HFFc6 (cell line): Measurements from ENCODE around the gene NUMBL. TPM values are rescaled to one million over a fixed set of nuclear protein-coding genes. Genes with fewer than 3 reads are reported as not detected.

Experiments
- DNase-seq: peaks from one replicate; pipeline ENCODE4 v3.0.0-alpha.2; 2018
- H3K27ac Mint-ChIP-seq: 2 replicates; pipeline ENCODE4 v1.8.0; 2020; ENCODE audit warnings: mild to moderate bottlenecking, mixed read lengths
- H3K27me3 Mint-ChIP-seq: 2 replicates; pipeline ENCODE4 v1.8.0; 2021; ENCODE audit warnings: mild to moderate bottlenecking, moderate library complexity, mixed read lengths; ENCODE audit not compliant: insufficient read depth
- H3K36me3 Mint-ChIP-seq: 2 replicates; pipeline ENCODE4 v1.8.0; 2021; ENCODE audit warnings: low read depth, mixed read lengths
- H3K4me1 Mint-ChIP-seq: 2 replicates; pipeline ENCODE4 v1.8.0; 2020; ENCODE audit warnings: low read depth, mixed read lengths
- H3K4me3 Mint-ChIP-seq: 2 replicates; pipeline ENCODE4 v1.8.0; 2020; ENCODE audit warnings: mild to moderate bottlenecking, moderate library complexity, mixed read lengths
- H3K9me3 Mint-ChIP-seq: 2 replicates; pipeline ENCODE4 v1.8.0; 2020; ENCODE audit warnings: mild to moderate bottlenecking, mixed read lengths
- total RNA-seq, 6 experiments: library from RNA; stranded (reverse); fragmentation: NEBNext Ultra II Directional; extraction: Animal tissue kit (Norgen Biotek cat#: 25700); gene quantifications; 2 replicates in 1 of 6; 3 replicates in 5 of 6; pipeline ENCODE4 v1.2.3, GENCODE V29; 2021
- TF ChIP-seq, protein P1 (sequence below): fragments of 200-600 bp; sonication (generic); IDR thresholded peaks from 2 replicates; pipeline ENCODE4 v1.5.0; 2021; ENCODE audit warnings: antibody characterized with exemption, mild to moderate bottlenecking

NUMBL gene
- total RNA-seq, 6 experiments from 2014 or later, result 49.1 to 58.3 (median 53.6) TPM

DNA sequence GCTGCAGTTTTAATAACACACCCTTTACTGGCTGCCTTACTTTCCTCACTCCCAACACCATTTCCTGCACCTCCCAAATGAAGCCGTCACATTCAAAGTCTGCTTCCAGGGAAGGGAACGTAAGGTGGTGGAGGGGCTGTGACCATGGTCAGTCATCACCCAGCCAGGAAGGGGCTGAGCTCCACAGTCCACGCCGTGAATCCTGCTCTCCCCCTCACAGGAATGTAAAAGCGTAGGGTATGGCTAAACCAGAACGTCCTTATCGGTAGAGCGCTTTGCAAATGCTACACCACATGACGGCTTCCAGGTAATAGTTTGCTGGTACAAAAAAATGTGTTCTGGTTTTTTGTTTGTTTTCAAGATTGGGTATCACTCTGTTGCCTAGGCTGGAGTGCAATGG, 7.0 kb downstream of the NUMBL start:
- H3K4me1 Mint-ChIP-seq, result no peaks in the 10 kb centered on the region
- no peak overlapping the region for H3K4me3 Mint-ChIP-seq
- TF ChIP-seq, protein P1, sequence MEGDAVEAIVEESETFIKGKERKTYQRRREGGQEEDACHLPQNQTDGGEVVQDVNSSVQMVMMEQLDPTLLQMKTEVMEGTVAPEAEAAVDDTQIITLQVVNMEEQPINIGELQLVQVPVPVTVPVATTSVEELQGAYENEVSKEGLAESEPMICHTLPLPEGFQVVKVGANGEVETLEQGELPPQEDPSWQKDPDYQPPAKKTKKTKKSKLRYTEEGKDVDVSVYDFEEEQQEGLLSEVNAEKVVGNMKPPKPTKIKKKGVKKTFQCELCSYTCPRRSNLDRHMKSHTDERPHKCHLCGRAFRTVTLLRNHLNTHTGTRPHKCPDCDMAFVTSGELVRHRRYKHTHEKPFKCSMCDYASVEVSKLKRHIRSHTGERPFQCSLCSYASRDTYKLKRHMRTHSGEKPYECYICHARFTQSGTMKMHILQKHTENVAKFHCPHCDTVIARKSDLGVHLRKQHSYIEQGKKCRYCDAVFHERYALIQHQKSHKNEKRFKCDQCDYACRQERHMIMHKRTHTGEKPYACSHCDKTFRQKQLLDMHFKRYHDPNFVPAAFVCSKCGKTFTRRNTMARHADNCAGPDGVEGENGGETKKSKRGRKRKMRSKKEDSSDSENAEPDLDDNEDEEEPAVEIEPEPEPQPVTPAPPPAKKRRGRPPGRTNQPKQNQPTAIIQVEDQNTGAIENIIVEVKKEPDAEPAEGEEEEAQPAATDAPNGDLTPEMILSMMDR, result no peak
- DNase-seq, result no peak
- H3K27me3 Mint-ChIP-seq, result peaks cover 2% of the 10 kb centered on the region
- H3K27ac Mint-ChIP-seq, result no peak overlapping the region
- peaks cover 43% of the 10 kb centered on the region for H3K36me3 Mint-ChIP-seq
- H3K9me3 Mint-ChIP-seq, result no peaks in the 10 kb centered on the region

DNA sequence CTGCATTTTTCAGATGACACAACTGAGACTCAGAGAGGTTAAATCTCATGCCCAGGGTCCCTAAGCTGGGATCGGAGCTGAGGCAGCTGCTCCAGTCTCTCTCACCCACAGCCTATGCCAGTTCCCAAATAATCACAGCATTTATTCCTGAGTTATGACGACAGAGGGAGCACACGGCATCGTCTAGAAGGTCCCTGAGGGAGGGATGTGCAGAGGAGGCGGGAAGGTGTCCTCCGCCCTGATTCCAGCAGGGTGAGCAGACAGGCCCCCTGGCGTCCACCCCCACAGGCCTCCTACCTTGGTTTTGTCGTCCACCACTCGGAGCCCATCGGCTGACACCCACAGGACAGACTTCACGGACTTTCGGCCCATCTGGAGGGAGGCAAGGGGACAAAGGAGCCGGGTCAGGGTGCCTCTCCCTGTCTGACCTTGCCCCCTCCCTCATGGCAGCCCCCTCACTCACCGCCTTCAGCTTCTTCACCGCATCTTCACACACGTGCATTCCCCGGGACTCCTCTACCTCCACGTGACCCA, 8.0 kb downstream of the NUMBL start:
- no peaks in the 10 kb centered on the region for H3K4me1 Mint-ChIP-seq
- peaks cover 50% of the 10 kb centered on the region for H3K36me3 Mint-ChIP-seq

DNA sequence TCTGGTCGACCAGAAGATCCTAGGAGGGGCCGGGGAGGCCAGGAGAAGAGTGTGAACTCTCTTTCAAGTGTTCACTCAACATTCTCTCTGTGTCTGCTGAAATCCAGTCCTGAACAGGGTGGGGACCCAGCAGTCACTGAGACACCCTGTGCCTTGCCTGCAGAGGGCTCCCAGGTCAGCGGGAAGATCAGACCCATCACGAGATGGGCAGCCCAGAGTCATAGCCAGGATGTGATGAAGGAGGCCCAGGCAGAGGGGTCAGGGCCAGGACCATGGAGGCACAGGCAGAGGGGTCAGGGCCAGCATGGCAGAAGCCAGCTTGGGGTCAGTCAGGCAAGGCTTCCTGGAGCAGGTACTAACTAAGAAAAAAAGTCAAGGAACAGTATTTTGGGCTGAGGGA, 9.4 kb downstream of the NUMBL start:
- TF ChIP-seq, protein P1, result no peak
- Mint-ChIP-seq H3K4me3 (no peak overlapping the region), H3K9me3 (no peaks in the 10 kb centered on the region), H3K36me3 (peaks cover 46% of the 10 kb centered on the region), H3K27ac (no peak overlapping the region), H3K27me3 (peaks cover 2% of the 10 kb centered on the region), H3K4me1 (no peaks in the 10 kb centered on the region)
- no peak for DNase-seq

More for the DNA sequence above, 8.0 kb downstream of the NUMBL start:
- TF ChIP-seq, protein P1, result no peak
- DNase-seq, result no peak
- no peak overlapping the region for H3K4me3 Mint-ChIP-seq
- H3K27ac Mint-ChIP-seq, result no peak overlapping the region
- peaks cover 2% of the 10 kb centered on the region for H3K27me3 Mint-ChIP-seq
- no peaks in the 10 kb centered on the region for H3K9me3 Mint-ChIP-seq

DNA sequence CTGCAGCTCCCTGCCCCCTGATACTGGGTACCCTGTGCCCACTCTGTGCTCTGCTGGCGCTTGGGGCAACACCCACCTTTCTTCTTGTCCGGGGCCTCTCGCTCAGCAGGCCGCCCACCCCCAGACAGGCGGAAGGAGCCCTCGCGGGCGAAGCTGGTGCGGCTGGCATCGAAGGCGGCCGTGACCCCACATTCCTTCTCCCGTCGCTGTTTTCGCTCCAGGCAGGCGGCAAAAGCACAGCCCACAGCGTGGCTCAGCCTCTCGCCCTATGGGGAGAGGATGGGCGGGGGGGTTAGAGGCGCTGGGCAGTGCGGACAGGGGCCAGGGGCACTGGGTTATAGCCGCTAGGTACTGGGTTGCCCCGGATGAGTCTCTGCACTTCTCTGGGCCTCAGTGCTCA, 13.3 kb downstream of the NUMBL start:
- DNase-seq, result no peak
- TF ChIP-seq, protein P1, result no peak
- Mint-ChIP-seq H3K4me3 (no peak overlapping the region), H3K27ac (no peak overlapping the region), H3K36me3 (peaks cover 25% of the 10 kb centered on the region), H3K27me3 (no peaks in the 10 kb centered on the region; the same call in 1 of the 2 replicates), H3K4me1 (no peaks in the 10 kb centered on the region), H3K9me3 (no peaks in the 10 kb centered on the region)

DNA sequence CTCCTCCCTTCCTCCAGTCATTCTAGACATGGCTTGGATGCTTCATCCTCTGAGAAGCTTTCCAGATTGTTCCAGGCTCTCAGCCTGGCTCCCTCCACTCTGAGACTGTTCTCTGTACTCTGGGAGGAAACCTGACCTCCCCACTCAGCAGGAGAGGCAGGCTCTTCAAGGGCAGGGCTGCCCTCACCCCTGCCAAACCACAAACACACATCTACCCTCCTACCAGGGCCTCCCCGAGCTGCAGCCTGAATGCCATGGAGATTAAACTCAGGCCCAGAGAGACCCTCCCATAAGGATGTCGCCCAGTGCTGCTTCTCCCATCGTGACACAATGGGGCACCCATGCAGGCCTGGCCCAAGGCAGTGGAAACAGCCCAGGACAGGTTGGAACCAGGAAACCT, 16.2 kb downstream of the NUMBL start:
- no peak overlapping the region for H3K4me3 Mint-ChIP-seq
- H3K36me3 Mint-ChIP-seq, result peaks cover 11% of the 10 kb centered on the region
- H3K4me1 Mint-ChIP-seq, result no peaks in the 10 kb centered on the region
- peaks cover 3% of the 10 kb centered on the region; the same call in 1 of the 2 replicates for H3K27me3 Mint-ChIP-seq
- TF ChIP-seq, protein P1, result no peak
- no peak overlapping the region for H3K27ac Mint-ChIP-seq
- peaks cover 5% of the 10 kb centered on the region for H3K9me3 Mint-ChIP-seq
- no peak for DNase-seq
